Testis (tissue), 2 donors: ENCODE measurements around the gene NDUFA12.

Experiments used
- POLR2A ChIP-seq: fragments of 450-650 bp; IDR thresholded peaks from one replicate; pipeline ENCODE4 v1.6.1; 2017; ENCODE audit warnings: antibody characterized with exemption, mild to moderate bottlenecking, moderate library complexity
- TF ChIP-seq, protein P1 (sequence below), 3 experiments: fragments of 450-650 bp in 2 of 3; fragments of 200-600 bp in 1 of 3; sonication (generic) in 1 of 3; IDR thresholded peaks; one replicate each; pipeline ENCODE4 v1.5.1; 2016 to 2019; ENCODE audit warnings: antibody characterized with exemption in 3 of 3, mild to moderate bottlenecking in 2 of 3, moderate library complexity in 1 of 3

DNA sequence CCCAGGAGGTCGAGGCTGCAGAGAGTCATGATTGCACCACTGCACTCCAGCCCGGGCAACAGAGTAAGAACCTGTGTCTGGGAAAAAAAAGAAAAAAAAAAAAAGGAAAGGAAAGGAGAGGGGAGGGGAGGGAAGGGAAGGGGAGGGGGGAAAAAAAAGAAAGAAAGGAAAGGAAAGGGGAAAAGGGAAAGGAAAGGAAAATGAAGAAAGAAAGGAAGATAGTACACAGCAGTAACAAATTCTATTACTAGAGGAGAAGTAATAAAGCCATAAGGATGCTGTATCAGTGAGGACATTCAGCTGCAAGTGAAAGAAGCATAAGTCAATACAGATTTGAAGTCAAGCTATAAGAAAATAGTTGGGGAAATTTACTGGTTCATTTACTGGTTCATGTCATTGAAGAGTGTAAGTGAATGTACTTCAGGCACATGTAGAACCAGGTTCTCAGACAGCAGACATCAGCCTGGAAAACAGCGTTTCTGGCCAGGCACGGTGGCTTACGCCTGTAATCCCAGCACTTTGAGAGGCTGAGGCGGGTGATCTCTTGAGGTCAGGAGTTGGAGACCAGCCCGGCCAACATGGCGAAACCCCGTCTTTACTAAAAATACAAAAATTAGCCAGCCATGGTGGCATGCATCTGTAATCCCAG, 37.4 kb downstream of the NDUFA12 start:
- TF ChIP-seq, protein P1, sequence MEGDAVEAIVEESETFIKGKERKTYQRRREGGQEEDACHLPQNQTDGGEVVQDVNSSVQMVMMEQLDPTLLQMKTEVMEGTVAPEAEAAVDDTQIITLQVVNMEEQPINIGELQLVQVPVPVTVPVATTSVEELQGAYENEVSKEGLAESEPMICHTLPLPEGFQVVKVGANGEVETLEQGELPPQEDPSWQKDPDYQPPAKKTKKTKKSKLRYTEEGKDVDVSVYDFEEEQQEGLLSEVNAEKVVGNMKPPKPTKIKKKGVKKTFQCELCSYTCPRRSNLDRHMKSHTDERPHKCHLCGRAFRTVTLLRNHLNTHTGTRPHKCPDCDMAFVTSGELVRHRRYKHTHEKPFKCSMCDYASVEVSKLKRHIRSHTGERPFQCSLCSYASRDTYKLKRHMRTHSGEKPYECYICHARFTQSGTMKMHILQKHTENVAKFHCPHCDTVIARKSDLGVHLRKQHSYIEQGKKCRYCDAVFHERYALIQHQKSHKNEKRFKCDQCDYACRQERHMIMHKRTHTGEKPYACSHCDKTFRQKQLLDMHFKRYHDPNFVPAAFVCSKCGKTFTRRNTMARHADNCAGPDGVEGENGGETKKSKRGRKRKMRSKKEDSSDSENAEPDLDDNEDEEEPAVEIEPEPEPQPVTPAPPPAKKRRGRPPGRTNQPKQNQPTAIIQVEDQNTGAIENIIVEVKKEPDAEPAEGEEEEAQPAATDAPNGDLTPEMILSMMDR (IDR thresholded peaks at IDR 0.05), result no peak
- no peak for TF ChIP-seq POLR2A
